Activated T-cell treated with anti-CD3 and anti-CD28 coated beads for 1 hour (primary cell): ENCODE measurements around the gene UBR2.
A peak's percentile ranks its signal among the peaks of the same experiment; 100 is the strongest.
"Not testable (repeated sequence)": the region's sequence is repeated elsewhere in the genome, so short reads cannot be mapped to it uniquely, and the experiment has no call there.

Experiments used
- DNase-seq: peaks from one replicate; pipeline ENCODE4 v3.0.0-alpha.2; 2020; ENCODE audit warnings: low read depth

The UBR2 gene

DNA sequence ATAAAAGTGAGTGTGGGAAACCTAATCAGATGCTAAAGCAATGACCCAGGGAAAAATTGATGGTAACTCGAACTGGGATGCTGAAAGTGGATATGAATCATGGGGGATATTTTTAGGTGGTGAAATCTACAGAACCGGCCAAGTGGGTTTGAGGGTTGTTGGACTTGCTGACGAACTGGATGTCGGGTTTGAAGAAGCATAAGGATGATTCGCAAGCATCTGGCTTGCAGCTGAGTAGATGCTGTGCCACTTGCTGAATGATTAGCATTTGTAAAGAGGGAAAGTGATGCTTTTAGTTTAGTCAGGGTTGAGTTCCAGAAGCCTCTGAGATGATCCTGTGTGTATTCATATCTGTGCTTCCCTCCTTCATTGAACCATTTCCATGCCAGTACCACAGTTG, 54.9 kb downstream of the UBR2 start:
- DNase-seq = no peak

DNA sequence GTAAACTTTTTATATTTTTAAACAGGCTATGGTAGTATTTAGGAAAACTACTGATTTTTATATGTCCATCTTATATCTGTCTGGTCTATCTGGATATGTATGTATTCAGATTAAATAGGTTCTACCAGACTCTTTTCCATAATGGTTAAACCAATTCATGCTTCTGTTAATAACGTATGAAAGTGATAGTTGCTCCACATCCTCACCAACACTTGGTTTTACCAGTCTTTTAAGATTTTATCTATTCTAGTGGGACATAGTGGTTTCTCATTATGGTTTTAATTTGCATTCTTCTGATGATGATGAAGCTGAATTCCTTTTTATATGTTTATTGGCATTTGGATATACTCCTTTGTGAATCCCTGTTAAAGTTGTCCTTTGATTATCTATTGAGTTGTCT, 56.1 kb downstream of the UBR2 start:
- DNase-seq = no peak

DNA sequence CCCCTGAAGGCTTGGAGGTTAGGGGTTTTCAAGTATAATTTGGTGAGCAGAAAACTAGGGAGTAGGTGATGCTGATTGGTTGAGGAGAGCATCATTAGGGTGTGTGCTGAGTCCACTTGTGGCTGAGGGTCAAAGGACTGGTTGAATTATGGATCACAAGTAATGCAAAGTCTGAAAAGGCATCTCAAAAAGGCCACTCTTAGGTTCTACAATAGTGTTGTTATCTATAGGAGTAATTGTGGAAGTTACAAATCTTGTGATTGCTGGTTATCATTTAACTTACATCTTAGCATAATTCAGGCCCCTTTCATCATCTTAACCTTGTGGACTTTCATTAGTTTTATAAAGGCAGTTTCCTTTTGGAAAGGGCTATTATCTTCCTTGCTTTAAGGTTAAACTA, 60.8 kb downstream of the UBR2 start:
- no peak for DNase-seq

DNA sequence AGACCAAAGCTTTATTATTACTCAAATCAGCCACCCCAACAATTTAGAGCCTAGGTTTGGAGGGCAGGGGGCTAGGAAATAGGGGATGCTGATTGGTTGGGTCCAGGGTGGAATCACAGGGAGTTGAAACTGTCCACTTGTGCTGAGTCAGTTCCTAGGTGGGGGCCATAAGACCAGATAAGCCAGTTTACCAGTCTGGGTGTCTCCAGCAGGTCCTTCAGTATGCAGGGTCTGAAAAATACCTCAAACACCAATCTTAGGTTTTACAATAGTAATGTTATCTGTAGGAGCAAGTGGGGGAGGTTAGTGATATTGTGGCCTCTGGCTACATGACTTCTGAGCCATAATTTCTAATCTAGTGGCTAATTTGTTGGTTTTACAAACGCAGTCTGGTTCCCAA, 63.2 kb downstream of the UBR2 start:
- no peak for DNase-seq

DNA sequence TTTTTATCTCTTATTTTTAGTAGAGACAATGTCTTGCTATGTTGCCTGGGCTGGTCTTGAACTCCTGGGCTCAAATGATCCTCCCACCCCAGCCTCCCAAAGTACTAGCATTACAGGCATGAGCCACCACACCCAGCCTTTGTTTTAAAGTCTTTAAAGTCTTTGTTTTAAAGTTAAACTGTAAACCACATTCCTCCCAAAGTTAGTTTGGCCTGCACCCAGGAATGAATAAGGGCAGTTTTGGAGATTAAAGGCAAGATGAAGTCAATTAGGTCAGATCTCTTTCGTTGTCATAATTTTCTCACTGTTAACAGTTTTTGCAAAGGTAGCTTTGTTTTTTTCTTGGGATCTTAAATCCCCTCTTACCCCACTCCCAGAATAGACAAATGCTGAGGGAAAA, 63.8 kb downstream of the UBR2 start:
- no peak for DNase-seq

DNA sequence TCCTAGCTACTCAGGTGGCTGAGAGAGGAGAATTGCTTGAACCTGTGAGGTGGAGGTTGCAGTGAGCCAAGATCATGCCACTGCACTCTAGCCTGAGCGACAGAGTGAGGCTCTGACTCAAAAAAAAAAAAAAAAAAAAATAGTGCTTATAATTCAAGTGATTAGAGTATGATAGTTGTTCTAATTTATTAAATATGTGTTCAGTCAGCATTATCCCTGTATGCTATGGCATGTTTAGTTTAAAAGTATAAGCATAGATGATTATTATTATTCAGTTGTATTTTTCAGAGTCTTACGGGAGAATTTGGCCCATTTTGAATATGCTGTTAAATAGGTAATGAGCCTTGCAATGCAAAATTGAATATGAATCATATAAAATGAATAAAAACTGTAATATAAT, 64.8 kb downstream of the UBR2 start:
- DNase-seq = no peak

DNA sequence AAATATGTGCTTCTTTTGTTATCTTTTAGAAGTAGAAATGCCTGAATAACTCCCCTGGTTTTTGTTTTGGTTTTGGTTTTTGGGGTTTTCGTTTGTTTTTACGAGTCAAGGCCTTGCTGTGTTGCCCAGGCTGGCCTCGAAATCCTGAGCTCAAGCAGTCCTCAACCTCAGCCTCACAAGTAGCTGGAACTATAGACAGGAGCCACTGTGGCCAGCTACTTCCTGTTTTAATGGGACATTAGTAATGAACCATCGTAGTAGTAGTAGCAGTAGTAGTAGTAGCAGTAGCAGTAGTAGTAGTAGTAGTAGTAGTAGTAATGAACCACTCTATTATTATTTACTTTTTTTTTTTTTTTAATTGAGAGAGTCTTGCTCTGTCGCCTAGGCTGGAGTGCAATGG, 66.0 kb downstream of the UBR2 start:
- DNase-seq = no peak

DNA sequence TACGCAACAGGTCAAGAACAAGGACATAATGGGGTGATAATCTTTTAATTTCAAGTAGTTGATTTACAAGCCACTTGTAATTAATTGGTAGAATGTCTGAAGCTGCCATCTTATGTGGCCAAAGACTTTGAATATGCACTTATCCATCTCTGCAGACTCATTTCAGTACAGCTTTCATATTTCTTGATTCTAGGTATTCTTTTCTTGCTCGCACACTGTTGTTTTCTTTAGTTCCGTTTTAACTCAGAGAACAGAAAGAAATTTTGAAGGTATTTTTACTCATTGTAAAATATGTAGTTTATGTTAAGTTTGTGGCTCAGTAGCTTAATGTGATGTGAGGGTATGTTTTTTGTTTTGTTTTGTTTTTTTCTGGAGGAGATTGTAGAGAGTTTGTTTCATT, 73.9 kb downstream of the UBR2 start:
- DNase-seq = no peak

DNA sequence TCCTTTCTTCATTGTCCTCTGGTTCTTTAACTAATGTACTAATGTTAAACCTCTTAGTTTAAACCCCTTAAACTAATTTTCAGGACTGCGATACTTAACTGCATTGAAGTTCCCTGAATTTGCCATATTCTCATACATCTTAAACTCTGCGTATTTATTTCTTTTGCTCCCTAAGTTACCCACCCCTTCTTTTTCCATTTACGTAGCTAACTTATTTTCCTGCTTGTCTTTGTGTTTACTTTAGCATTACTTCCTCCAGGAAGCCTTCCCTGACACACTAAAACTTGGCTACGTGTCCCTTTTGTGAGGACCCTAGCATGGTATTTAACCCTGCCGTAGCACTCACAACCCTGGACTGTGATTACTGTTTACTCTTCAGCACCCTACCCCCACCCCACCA, 79.0 kb downstream of the UBR2 start:
- no peak for DNase-seq

DNA sequence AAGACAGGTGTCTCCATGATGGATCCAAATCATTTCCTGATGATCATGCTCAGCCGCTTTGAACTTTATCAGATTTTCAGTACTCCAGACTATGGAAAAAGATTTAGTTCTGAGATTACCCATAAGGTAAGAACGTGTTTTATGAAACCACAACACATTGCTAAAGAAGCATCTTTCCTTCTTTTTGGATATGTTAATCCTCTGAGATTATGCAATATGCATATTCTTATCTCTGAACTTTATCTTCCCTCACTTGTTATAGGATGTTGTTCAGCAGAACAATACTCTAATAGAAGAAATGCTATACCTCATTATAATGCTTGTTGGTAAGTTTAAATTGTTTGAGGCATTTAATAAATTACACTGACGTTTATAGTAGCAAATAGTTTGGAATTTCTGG, 80.4 kb downstream of the UBR2 start:
- DNase-seq = no peak

DNA sequence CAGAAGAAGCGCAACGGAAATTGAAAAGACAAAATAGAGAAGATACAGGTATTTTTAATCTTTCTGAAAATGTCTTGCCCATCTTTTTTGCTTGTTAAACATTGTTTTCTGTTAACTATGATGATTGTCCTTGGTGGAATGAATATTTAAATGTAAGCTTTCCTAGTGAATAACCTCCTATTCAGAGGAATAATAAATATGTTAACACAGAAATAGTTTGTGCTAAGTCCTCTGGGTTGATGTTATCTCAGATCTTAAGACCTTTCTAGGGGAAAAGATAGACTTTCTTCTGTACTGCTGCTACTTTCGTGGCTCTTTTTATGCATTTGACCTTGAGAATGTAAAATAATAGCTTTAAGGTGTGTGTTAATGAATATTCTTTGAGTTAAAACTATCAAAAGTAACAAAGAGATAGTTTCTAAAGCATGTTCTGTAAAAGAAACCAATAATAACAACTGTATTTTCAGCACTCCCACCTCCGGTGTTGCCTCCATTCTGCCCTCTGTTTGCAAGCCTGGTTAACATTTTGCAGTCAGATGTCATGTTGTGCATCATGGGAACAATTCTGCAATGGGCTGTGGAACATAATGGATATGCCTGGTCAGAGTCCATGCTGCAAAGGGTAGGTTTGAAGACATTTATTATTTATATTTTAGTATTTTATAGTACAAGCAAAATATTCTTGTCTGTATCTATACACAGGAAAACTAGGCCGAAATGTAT, 88.4 kb downstream of the UBR2 start:
- no peak for DNase-seq

DNA sequence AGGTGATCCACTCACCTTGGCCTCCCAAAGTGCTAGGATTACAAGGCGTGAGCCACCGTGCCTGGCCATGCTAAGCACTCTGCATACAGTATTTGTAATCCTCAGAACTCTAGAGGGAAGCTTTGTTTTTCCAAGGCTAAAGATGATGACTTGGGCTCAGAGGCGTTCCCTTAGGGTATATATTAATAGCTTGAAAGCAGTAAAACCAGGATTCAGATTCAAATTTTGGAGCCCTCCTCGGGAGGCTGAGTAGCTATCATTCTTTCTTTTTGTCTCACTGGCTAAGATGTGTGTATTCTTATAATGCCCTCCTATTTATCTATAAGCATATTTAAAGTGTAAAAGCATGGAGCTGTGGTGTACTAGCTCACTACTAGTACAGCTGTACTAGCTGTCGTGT, 90.0 kb downstream of the UBR2 start:
- no peak for DNase-seq

DNA sequence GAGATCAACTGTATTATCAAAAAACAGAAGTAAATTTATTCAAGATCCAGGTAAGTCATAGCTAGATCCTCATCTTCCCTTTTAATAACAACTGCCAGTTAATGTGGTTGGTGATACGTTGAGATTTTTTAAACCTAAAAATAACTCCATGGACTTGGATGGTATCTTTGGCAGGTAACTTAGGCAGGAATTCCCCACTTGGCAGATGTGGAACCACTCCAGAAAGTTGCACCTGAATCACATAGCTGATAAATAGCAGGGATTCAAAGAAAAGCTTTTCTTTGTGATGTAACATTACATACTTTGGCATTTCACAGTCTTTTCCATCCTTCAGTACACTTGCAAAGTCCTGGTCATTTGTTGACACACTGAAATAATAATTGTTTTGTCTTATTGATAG, 96.0 kb downstream of the UBR2 start:
- DNase-seq = no peak

DNA sequence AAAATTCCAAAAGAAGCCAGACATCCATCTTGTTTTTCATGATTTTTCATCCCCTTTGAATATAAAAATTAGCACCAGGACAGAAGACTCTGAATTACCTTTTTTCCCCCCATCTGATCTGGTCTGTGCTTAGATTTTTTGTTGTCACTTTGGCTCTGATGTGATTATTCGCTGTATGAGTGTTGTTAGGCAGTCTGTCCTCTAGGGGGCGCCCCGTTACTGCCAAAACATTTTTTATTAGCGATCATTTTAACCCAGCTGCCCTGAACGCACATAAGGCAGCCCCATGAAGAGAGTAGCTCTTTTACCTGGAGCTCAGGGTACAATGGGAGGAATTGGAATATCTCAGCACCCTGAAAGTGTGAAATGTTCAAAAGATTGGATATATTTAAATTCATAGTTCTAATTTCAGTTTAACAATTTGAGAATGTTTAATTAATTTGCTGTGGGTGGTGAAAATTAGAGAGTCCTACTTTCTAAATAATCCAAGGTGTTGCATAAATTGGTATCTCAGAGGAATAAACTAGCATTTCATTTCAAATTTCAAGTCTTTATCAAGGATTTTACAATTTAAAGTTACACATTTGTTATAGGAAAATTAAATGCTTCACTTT, 97.8 kb downstream of the UBR2 start:
- peak; percentile 91 for DNase-seq

DNA sequence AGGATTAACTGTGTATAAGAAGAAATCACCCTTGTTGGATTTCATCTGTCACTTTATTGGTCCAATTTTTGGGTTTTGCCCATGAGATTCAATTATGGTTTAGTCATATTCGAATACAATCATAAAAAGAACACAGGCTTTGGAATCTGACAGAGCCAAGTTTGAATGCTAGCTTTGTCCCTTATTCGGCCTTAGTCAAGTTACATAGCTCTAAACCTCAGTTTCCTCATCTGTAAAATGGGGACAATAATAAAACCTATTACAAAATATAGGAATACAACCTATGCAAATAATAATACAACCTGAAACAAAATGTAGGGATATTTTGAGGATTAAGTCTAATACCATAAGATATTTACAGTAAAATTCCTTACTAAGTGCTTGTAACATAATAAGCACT, 100.9 kb downstream of the UBR2 start:
- no peak for DNase-seq

DNA sequence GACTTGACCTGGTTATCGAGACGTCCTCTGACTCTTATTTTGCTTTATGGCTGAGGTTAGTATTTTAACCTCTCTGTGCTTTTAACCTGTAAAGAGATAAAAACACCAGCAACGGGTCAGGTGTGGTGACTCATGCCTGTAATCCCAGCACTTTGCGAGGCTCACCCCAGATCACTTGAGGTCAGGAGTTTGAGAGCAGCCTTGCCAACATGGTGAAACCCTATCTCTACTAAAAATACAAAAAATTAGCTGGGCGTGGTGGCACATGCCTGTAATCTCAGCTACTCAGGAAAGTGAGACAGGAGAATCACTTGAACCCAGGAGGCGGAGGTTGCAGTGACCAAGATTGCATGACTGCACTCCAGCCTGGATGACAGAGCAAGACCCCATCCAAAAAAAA, 110.5 kb downstream of the UBR2 start:
- DNase-seq = not testable (repeated sequence)

DNA sequence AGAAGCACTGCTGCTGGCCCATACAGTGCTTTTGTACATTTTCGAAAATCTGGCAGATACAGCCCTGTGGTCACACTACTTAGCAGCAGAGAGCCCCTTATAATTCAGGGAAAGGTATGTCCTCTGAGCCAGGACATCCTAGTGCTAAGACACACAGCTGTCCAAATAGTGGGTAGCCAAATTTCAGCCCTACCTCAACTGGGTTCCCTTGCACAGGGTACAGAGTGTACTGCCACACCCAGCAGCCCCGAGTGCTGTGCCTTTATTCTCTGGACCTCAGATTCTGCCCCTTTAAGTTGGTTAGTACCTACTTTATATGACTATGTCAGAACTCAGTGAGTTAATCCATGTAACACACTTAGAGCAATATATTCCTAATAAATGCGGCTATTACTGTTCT, 111.0 kb downstream of the UBR2 start:
- no peak for DNase-seq

DNA sequence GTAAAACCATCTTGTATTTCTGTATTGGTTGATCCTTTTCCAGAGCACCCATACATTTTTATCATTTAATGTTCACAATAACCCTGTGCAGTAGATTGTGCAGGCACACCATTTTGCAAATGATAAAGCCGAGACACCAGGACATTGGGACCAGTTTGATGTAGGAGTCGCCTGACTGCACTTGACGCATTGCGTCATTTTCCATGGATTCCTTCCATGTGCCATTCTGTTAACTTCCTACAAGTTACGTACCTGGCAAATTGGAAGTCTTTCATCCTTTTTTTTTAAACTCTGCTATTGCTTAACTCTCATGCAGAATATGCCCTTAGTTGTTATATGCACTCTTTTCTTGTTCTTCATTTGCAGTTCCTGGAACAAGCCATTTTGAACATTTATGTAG, 115.5 kb downstream of the UBR2 start:
- DNase-seq = no peak

DNA sequence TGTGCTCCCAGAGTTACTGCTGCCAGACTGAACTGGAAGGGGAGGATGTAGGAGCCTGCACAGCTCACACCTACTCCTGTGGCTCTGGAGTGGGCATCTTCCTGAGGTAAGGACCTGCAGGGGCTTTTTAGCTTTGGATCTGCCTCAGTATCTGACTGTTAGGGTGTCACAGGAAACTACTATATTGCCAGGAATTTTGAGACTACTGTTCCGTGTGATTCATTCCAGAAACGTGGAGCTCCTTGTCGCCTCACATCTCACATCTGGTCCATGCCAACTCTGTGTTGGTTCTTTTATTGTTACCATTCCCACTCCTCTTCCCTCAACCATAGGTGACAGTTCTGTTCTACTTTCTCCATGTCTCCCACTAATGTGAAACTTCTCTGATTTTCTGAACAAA, 124.5 kb downstream of the UBR2 start:
- no peak for DNase-seq

DNA sequence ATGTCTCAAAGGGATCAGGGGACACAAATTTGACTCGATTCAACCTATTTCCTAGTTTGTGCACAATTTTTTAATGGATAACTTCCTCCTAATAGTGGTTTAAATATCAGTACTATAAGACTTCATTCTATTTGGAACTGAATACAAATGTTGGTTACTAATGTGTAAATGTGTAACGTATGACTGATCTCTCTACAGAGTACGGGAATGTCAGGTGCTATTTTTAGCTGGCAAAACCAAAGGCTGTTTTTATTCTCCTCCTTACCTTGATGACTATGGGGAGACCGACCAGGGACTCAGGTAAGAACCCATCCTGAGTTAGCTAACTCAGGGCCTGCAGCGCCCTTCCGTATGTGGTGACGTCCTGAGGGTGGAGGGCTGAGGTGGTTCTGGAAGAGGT, 125.5 kb downstream of the UBR2 start:
- DNase-seq = no peak

DNA sequence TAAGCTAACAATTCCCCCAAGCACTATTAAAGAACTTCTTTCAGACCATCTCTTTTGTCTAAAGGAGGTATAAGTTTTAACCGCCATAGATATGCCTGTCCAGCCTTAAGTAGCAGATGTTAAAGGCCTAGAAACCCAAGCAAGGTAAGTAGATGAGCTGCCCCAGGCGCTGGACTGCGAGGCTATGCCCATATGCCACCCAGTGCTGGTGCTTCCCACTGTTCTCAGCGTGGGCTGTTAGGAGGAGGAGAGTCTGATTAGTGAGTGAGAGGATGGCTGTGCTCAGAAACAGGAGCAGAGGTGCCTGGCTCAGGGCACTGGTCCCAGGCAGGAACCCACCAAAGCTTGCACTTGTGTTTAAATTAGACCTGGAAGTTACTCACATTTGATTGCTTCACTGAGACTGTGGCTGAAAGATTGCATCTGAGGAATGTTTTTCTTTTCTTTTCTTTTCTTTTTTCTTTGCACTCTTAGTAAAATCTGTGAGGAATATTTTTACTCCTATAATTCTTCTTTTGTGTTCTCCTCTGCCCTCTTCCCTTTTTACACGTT, 126.4 kb downstream of the UBR2 start:
- DNase-seq = no peak

DNA sequence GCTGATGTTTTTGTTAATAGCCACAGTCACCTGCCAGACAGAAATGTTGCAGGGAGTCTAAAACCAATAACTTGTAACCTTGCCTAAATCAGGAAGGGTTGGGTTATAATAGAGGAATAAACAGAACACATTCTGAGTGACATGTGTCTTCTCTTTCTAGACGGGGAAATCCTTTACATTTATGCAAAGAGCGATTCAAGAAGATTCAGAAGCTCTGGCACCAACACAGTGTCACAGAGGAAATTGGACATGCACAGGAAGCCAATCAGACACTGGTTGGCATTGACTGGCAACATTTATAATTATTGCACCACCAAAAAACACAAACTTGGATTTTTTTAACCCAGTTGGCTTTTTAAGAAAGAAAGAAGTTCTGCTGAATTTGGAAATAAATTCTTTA, 127.0 kb downstream of the UBR2 start:
- no peak for DNase-seq

DNA sequence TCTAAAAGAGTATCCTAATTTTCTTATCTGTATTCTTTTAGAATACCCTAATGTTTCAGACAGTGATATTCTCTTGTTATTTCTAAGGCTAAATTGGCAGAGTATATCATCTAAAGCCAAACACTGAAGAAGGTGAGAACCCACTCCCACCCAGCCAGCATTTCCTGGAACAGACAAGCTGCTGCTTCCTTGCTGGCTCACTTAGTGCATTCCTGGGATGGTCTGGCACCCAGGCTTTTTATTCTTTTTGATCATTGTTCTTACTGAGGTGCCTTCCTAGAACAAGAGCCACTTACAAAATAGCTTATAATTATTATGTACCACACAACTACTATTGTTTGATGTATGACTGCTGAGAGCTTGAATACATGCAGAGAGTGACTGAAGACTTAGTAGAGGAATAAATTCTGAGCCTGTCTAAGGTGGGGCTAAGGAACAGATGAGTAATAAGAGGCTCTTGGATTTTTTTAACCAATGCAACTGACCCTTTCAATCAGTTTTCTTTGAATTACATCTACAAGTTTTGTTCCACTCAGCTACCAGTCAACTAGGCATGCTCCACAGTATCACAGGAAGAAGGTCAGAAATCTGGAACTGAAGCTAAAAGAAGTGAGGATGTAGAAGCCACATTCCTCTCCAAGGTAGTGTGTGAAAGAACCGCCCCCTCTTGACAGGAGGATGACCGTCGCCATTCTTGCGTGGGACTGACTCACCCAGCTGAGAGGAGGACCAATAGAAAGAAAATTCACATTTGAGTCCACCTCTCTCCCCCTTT, 128.5 kb downstream of the UBR2 start:
- no peak for DNase-seq
